Lung (tissue), 12 donors: Measurements from ENCODE around the gene CMTM3. TPM values are rescaled to one million over a fixed set of nuclear protein-coding genes. Genes with fewer than 3 reads are reported as not detected.
A peak's percentile ranks its signal among the peaks of the same experiment; 100 is the strongest.
"Not testable (repeated sequence)": the region's sequence is repeated elsewhere in the genome, so short reads cannot be mapped to it uniquely, and the experiment has no call there.

Experiments used
- ATAC-seq: fragments of 200-7000 bp; cut with Tn5 transposase; one replicate; pipeline ENCODE4 v1.9.1; 2020; ENCODE audit warnings: moderate number of reproducible peaks; ENCODE audit not compliant: insufficient read depth, low FRiP score
- DNase-seq, 3 donors: peaks; one replicate each; pipeline ENCODE4 v3.0.0-alpha.2; 2013 to 2017
- H3K27ac ChIP-seq, 2 donors: one replicate each; pipeline ENCODE4 v1.5.1; 2013; ENCODE audit warnings: mild to moderate bottlenecking in 2 of 2, moderate library complexity in 2 of 2, control low read depth in 1 of 2, inconsistent platforms in 1 of 2, low read depth in 1 of 2, low read length in 1 of 2
- H3K27me3 ChIP-seq, 3 donors: one replicate each; pipeline ENCODE4 v1.5.1; 2013; ENCODE audit warnings: low read length in 2 of 3; ENCODE audit not compliant: control insufficient read depth in 3 of 3, insufficient read depth in 3 of 3
- H3K36me3 ChIP-seq, 4 donors: one replicate each; pipeline ENCODE4 v1.5.1; 2013; ENCODE audit warnings: low read length in 4 of 4, mild to moderate bottlenecking in 1 of 4, moderate library complexity in 1 of 4; ENCODE audit not compliant: control insufficient read depth in 4 of 4, insufficient read depth in 4 of 4
- H3K4me1 ChIP-seq, 5 donors: one replicate each; pipeline ENCODE4 v1.5.1; 2013; ENCODE audit warnings: low read length in 5 of 5, mild to moderate bottlenecking in 2 of 5, moderate library complexity in 1 of 5; ENCODE audit not compliant: control insufficient read depth in 5 of 5, insufficient read depth in 5 of 5
- H3K4me3 ChIP-seq: one replicate; pipeline ENCODE4 v1.5.1; 2013; ENCODE audit warnings: mild to moderate bottlenecking, control low read depth, moderate library complexity
- H3K9ac ChIP-seq, 2 donors: one replicate each; pipeline ENCODE4 v1.5.1; 2013; ENCODE audit warnings: low read length in 2 of 2, control low read depth in 1 of 2; ENCODE audit not compliant: insufficient read depth in 1 of 2
- H3K9me3 ChIP-seq, 4 donors: one replicate each; pipeline ENCODE4 v1.5.1; 2013; ENCODE audit warnings: low read length in 3 of 4, mild to moderate bottlenecking in 1 of 4, moderate library complexity in 1 of 4; ENCODE audit not compliant: control insufficient read depth in 4 of 4, insufficient read depth in 3 of 4
- WGBS, 2 donors: extraction: QIAGEN DNeasy Blood & Tissue Kit; methylation state at CpG; one replicate each; pipeline ENCODE4 v1.1.7; 2013; 5-methylcytosine and 5-hydroxymethylcytosine counted together
- polyA plus RNA-seq, 2 donors: library from polyadenylated mRNA; stranded (reverse); fragments of 200-250 nt; gene quantifications; one replicate each; pipeline ENCODE4 v1.2.1, GENCODE V29; 2013
- total RNA-seq, 2 donors: library from RNA; depleted of rRNA in 1 of 2; stranded (reverse); fragments of >200 nt in 1 of 2; gene quantifications; one replicate each; pipeline ENCODE4 v1.2.1, GENCODE V29; 2014 to 2021
- TF ChIP-seq, protein P1 (sequence below): IDR thresholded peaks from 2 replicates; pipeline ENCODE4 v1.5.1; 2012; ENCODE audit warnings: mild to moderate bottlenecking; ENCODE audit errors: control extremely low read depth, extremely low read depth
- donor health status: control.
- donor health status: control.
- donor health status: Bipolar disorder and iron deficiency.
- donor health status: healthy.
- donor health status: DM: yes; HTN: yes; CAD: no.

Gene CMTM3
- total and polyA plus RNA-seq, 4 donors, result 19.8 to 46.4 (median 31.4) TPM

DNA sequence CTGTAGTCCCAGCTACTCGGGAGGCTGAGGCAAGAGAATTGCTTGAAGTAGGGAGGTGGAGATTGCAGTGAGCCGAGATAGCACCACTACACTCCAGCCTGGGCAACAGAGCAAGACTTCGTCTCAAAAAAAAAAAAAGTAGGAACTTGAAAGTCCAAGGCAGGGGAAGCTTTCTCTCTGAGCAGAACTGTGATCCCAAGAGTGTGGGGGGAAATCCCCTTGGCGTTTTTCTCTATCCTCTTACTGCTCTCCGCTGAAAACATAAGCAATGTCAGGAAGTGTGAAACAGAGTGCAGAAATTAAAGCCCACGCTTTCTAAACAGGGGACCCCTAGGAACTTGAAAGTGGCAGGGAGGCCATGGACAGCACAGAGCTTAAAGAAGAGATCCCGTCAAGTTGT, 9.8 kb upstream of the CMTM3 start:
- 49 to 57% methylated on average over 7 of the region's 7 CpGs for WGBS, 2 donors
- Histone ChIP-seq H3K9ac (no peak overlapping the region), H3K4me1 (peaks cover 0 to 1% (median 0%) of the 10 kb centered on the region in 5 donors), H3K27me3 (no peaks in the 10 kb centered on the region), H3K4me3 (no peak overlapping the region), H3K9me3 (peaks cover 0 to 2% (median 0%) of the 10 kb centered on the region in 4 donors), H3K36me3 (no peaks in the 10 kb centered on the region), H3K27ac (no peak overlapping the region)
- no peak for ATAC-seq
- DNase-seq, result no peak
- TF ChIP-seq, protein P1, sequence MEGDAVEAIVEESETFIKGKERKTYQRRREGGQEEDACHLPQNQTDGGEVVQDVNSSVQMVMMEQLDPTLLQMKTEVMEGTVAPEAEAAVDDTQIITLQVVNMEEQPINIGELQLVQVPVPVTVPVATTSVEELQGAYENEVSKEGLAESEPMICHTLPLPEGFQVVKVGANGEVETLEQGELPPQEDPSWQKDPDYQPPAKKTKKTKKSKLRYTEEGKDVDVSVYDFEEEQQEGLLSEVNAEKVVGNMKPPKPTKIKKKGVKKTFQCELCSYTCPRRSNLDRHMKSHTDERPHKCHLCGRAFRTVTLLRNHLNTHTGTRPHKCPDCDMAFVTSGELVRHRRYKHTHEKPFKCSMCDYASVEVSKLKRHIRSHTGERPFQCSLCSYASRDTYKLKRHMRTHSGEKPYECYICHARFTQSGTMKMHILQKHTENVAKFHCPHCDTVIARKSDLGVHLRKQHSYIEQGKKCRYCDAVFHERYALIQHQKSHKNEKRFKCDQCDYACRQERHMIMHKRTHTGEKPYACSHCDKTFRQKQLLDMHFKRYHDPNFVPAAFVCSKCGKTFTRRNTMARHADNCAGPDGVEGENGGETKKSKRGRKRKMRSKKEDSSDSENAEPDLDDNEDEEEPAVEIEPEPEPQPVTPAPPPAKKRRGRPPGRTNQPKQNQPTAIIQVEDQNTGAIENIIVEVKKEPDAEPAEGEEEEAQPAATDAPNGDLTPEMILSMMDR, result no peak

DNA sequence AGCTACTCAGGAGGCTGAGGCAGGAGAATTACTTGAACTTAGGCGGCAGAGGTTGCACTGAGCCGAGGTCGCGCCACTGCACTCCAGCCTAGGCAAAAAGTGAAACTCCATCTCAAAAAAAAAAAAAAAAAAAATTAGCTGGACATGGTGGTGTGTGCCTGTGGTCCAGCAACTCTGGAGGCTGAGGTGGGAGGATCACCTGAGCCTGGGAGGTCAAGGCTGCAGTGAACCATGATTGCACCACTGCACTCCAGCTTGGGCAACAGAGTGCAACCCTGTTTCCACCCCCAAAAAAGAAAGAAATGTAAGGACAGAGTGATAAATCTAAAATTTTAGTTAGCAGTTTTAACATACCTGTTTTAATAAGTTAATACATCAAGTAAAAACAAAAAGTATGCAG, 7.9 kb upstream of the CMTM3 start:
- H3K27ac ChIP-seq, H3K36me3 ChIP-seq, H3K4me1 ChIP-seq, DNase-seq, H3K9me3 ChIP-seq, H3K4me3 ChIP-seq, ATAC-seq, H3K27me3 ChIP-seq, H3K9ac ChIP-seq: not testable (repeated sequence)
- 99% methylated on average over 4 of the region's 4 CpGs for WGBS, 2 donors

DNA sequence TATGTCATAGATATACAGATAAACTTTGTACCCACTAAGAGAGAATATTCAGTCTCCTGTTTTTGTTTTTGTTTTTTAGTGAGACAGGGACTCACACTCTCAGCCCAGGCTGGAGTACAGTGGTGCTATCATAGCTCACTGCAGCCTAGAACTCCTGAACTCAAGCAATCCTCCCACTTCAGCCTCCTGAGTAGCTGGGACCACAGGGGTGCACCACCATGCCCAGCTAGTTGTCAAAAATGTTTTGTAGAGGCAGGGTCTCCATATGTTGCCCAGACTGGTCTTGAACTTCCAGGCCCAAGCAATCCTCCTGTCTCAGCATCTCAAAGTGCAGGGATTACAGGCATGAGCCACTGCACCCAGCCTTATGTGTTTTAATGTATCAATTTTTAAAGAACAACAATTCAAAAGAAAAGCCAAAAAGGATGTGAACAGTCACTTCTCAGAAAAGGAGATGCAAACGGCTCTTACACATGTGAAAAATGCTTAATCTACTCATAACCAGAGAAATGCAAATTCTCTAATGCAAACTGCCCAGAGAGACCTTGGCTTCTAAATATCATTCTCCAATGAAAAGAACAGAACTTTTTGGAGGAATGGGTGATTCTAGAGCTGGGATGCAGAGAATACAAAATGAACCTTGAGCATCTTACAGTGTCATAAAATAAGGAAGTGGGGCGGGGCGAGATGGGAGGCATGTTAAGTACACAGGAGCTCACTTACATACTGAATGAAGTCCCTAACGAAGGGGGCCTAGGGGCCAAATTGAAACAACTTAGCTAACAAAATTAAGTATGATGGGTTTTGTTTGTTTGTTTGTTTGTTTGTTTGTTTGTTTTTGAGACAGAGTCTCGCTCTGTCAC, 7.3 kb upstream of the CMTM3 start:
- DNase-seq (no peak), ATAC-seq (no peak)
- H3K27me3 ChIP-seq, result no peaks in the 10 kb centered on the region
- TF ChIP-seq, protein P1, result no peak
- no peaks in the 10 kb centered on the region for H3K4me1 ChIP-seq
- no peak overlapping the region for H3K9ac ChIP-seq
- 71 to 81% methylated on average over 5 of the region's 5 CpGs for WGBS, 2 donors
- no peaks in the 10 kb centered on the region for H3K36me3 ChIP-seq
- H3K4me3 ChIP-seq, result no peak overlapping the region
- H3K27ac ChIP-seq, result no peak overlapping the region
- peaks cover 0 to 2% (median 0%) of the 10 kb centered on the region in 4 donors for H3K9me3 ChIP-seq

DNA sequence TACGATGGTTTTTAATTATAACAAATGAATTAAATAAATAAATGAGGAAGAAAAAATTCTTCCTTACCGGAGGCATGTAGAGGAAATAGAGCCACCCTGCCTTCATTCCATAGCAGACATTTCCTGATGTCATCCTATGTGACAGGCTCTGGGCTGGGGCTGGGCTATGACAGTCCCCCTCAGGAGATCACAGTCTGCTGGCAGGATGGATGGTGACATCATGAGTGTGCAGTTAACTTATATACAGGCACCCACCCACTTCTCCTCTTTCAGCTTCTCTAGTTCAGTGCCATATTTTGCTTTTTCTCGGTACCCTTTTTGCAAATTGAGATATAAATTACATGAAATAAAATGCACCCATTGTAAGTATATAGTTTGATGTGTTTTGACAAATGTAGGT, 6.4 kb upstream of the CMTM3 start:
- WGBS, 2 donors, result 55 to 58% methylated on average over 3 of the region's 3 CpGs
- Histone ChIP-seq H3K9me3 (peaks cover 0 to 2% (median 0%) of the 10 kb centered on the region in 4 donors), H3K27ac (no peak overlapping the region), H3K4me1 (no peaks in the 10 kb centered on the region), H3K36me3 (no peaks in the 10 kb centered on the region), H3K9ac (no peak overlapping the region), H3K27me3 (no peaks in the 10 kb centered on the region), H3K4me3 (no peak overlapping the region)
- DNase-seq (peak in 1 of 3 donors; percentile 51), ATAC-seq (no peak)
- TF ChIP-seq, protein P1, result no peak
